NCI-H2196 treated with DMSO at 0.1 percent for 48 hours (cell line): ENCODE data around the gene SRSF10.
A peak's percentile ranks its signal among the peaks of the same experiment; 100 is the strongest.
"Not testable (repeated sequence)": the region's sequence is repeated elsewhere in the genome, so short reads cannot be mapped to it uniquely, and the experiment has no call there.

ENCODE experiments used
- DNase-seq: peaks from one replicate; lab custom pipeline; 2025; ENCODE audit not compliant: unreplicated experiment; lab: John Stamatoyannopoulos, UW

Gene SRSF10

GRCh38 chr1:23999156-23999671 lies 19.1 kb upstream of the SRSF10 start:
- no peak for DNase-seq

GRCh38 chr1:23997812-23998211 lies 17.7 kb upstream of the SRSF10 start:
- no peak for DNase-seq

GRCh38 chr1:23996700-23997229 lies 16.6 kb upstream of the SRSF10 start:
- DNase-seq = no peak

- no peak for DNase-seq
These were observed 15.3 kb upstream of the SRSF10 start for GRCh38 chr1:23995431-23995837.

GRCh38 chr1:23992011-23992410 lies 11.9 kb upstream of the SRSF10 start:
- DNase-seq = not testable (repeated sequence)

GRCh38 chr1:23989263-23989662 lies 9.1 kb upstream of the SRSF10 start:
- no peak for DNase-seq

- DNase-seq = not testable (repeated sequence)
These were observed 6.9 kb upstream of the SRSF10 start for GRCh38 chr1:23987038-23987437.

GRCh38 chr1:23984417-23985186 lies 4.5 kb upstream of the SRSF10 start:
- no peak for DNase-seq

- DNase-seq = peak; percentile 66
These were observed 572 bp upstream of the SRSF10 start for GRCh38 chr1:23980728-23981070.

- no peak for DNase-seq
These were observed 693 bp downstream of the SRSF10 start for GRCh38 chr1:23979387-23979880.

- no peak for DNase-seq
These were observed 1.3 kb downstream of the SRSF10 start for GRCh38 chr1:23978805-23979204.

GRCh38 chr1:23977854-23978191 lies 2.3 kb downstream of the SRSF10 start:
- DNase-seq = no peak

GRCh38 chr1:23977187-23977853 lies 2.8 kb downstream of the SRSF10 start:
- DNase-seq = no peak

GRCh38 chr1:23967871-23968270 lies 12.3 kb downstream of the SRSF10 start:
- DNase-seq = no peak

- no peak for DNase-seq
These were observed 13.1 kb downstream of the SRSF10 start for GRCh38 chr1:23966973-23967493.

GRCh38 chr1:23964790-23965740 lies 15.1 kb downstream of the SRSF10 start:
- no peak for DNase-seq

GRCh38 chr1:23964235-23964668 lies 15.9 kb downstream of the SRSF10 start:
- DNase-seq = no peak

- DNase-seq = no peak
These were observed 16.4 kb downstream of the SRSF10 start for GRCh38 chr1:23963617-23964234.

- no peak for DNase-seq
These were observed 19.7 kb downstream of the SRSF10 start for GRCh38 chr1:23960291-23961020.
